Measurements from ENCODE around the gene FBXL7. TPM values are rescaled to one million over a fixed set of nuclear protein-coding genes. Genes with fewer than 3 reads are reported as not detected.

FBXL7 gene
- total and polyA plus RNA-seq, 4 donors = 0.24 to 1.4 (median 1.2) TPM

GRCh38 chr5:15555176-15555575, 55.2 kb downstream of the FBXL7 start:
- H3K36me3 ChIP-seq (ENCODE audit: control insufficient read depth in 4 of 4, insufficient read depth in 3 of 4, low read depth in 1 of 4, low read length in 3 of 4) = no peaks in the 10 kb centered on the region
- WGBS = 96% methylated on average over 5 of the region's 5 CpGs
- no peak for DNase-seq (ENCODE audit: low spot score)

DNA sequence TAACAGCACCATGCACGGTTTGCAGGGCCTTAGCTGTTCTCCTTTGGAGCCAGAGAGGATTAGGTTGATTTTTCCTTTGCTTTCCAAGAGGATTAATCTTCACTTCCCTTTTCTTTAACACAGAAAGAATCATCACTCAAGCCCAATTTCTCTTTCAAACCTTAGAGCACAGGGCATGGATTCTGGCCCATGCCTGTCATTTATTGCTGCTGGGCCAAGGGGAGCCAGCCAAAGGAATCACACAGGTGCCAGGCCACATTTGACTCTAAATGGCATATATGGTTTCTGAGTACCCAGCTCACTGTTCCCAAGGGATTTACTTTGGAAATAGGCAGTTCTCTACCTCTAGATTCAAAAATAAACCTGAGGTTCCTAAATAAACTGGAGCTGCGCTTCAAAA, 58.3 kb downstream of the FBXL7 start:
- H3K27me3 ChIP-seq (ENCODE audit: control insufficient read depth in 4 of 4, insufficient read depth in 4 of 4, low read length in 3 of 4) = no peaks in the 10 kb centered on the region
- no peak overlapping the region for H3K4me3 ChIP-seq (ENCODE audit: low read depth in 1 of 3, low read length in 3 of 3)
- H3K9me3 ChIP-seq (ENCODE audit: control insufficient read depth in 4 of 4, low read length in 3 of 4) = no peaks in the 10 kb centered on the region
- 88% methylated on average over 2 of the region's 2 CpGs for WGBS
- no peaks in the 10 kb centered on the region for H3K4me1 ChIP-seq (ENCODE audit: control insufficient read depth in 4 of 4, insufficient read depth in 4 of 4, low read length in 3 of 4)
- no peak for DNase-seq (ENCODE audit: low spot score)
- no peak overlapping the region for H3K27ac ChIP-seq (ENCODE audit: low read depth in 1 of 2, low read length in 2 of 2)
- no peaks in the 10 kb centered on the region for H3K36me3 ChIP-seq (ENCODE audit: control insufficient read depth in 4 of 4, insufficient read depth in 3 of 4, low read depth in 1 of 4, low read length in 3 of 4)
- H3K9ac ChIP-seq (ENCODE audit: low read depth in 1 of 2, low read length in 2 of 2) = no peak overlapping the region
- TF ChIP-seq GABPA (IDR thresholded peaks at IDR 0.05 in 1 of 2, conservative IDR thresholded peaks at IDR 0.05 in 1 of 2) = no peak

More at GRCh38 chr5:15555176-15555575, 55.2 kb downstream of the FBXL7 start:
- Histone ChIP-seq H3K9ac (ENCODE audit: low read depth in 1 of 2, low read length in 2 of 2) (no peak overlapping the region), H3K9me3 (ENCODE audit: control insufficient read depth in 4 of 4, low read length in 3 of 4) (no peaks in the 10 kb centered on the region), H3K4me3 (ENCODE audit: low read depth in 1 of 3, low read length in 3 of 3) (no peak overlapping the region), H3K27me3 (ENCODE audit: control insufficient read depth in 4 of 4, insufficient read depth in 4 of 4, low read length in 3 of 4) (no peaks in the 10 kb centered on the region), H3K4me1 (ENCODE audit: control insufficient read depth in 4 of 4, insufficient read depth in 4 of 4, low read length in 3 of 4) (no peaks in the 10 kb centered on the region), H3K27ac (ENCODE audit: low read depth in 1 of 2, low read length in 2 of 2) (no peak overlapping the region)
- TF ChIP-seq RAD21 (IDR thresholded peaks at IDR 0.05) = no peak
- no peak for TF ChIP-seq NR2F2 (IDR thresholded peaks at IDR 0.05)
- no peak for TF ChIP-seq JUND (IDR thresholded peaks at IDR 0.05)
- TF ChIP-seq, protein P1, sequence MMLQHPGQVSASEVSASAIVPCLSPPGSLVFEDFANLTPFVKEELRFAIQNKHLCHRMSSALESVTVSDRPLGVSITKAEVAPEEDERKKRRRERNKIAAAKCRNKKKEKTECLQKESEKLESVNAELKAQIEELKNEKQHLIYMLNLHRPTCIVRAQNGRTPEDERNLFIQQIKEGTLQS (IDR thresholded peaks at IDR 0.05) = no peak
- no peak for TF ChIP-seq SP1 (IDR thresholded peaks at IDR 0.05)
- TF ChIP-seq, protein P2, sequence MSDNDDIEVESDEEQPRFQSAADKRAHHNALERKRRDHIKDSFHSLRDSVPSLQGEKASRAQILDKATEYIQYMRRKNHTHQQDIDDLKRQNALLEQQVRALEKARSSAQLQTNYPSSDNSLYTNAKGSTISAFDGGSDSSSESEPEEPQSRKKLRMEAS (IDR thresholded peaks at IDR 0.05) = no peak
- TF ChIP-seq EGR1 (IDR thresholded peaks at IDR 0.05; ENCODE audit: low read depth in 2 of 2) = no peak
- TF ChIP-seq GABPA (IDR thresholded peaks at IDR 0.05 in 1 of 2, conservative IDR thresholded peaks at IDR 0.05 in 1 of 2) = no peak
- TF ChIP-seq TAF1 (conservative IDR thresholded peaks at IDR 0.05) = no peak
- TF ChIP-seq, protein P3, sequence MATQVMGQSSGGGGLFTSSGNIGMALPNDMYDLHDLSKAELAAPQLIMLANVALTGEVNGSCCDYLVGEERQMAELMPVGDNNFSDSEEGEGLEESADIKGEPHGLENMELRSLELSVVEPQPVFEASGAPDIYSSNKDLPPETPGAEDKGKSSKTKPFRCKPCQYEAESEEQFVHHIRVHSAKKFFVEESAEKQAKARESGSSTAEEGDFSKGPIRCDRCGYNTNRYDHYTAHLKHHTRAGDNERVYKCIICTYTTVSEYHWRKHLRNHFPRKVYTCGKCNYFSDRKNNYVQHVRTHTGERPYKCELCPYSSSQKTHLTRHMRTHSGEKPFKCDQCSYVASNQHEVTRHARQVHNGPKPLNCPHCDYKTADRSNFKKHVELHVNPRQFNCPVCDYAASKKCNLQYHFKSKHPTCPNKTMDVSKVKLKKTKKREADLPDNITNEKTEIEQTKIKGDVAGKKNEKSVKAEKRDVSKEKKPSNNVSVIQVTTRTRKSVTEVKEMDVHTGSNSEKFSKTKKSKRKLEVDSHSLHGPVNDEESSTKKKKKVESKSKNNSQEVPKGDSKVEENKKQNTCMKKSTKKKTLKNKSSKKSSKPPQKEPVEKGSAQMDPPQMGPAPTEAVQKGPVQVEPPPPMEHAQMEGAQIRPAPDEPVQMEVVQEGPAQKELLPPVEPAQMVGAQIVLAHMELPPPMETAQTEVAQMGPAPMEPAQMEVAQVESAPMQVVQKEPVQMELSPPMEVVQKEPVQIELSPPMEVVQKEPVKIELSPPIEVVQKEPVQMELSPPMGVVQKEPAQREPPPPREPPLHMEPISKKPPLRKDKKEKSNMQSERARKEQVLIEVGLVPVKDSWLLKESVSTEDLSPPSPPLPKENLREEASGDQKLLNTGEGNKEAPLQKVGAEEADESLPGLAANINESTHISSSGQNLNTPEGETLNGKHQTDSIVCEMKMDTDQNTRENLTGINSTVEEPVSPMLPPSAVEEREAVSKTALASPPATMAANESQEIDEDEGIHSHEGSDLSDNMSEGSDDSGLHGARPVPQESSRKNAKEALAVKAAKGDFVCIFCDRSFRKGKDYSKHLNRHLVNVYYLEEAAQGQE (IDR thresholded peaks at IDR 0.05) = no peak
- TF ChIP-seq, protein P4, sequence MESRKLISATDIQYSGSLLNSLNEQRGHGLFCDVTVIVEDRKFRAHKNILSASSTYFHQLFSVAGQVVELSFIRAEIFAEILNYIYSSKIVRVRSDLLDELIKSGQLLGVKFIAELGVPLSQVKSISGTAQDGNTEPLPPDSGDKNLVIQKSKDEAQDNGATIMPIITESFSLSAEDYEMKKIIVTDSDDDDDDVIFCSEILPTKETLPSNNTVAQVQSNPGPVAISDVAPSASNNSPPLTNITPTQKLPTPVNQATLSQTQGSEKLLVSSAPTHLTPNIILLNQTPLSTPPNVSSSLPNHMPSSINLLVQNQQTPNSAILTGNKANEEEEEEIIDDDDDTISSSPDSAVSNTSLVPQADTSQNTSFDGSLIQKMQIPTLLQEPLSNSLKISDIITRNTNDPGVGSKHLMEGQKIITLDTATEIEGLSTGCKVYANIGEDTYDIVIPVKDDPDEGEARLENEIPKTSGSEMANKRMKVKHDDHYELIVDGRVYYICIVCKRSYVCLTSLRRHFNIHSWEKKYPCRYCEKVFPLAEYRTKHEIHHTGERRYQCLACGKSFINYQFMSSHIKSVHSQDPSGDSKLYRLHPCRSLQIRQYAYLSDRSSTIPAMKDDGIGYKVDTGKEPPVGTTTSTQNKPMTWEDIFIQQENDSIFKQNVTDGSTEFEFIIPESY (IDR thresholded peaks at IDR 0.05) = no peak
- TF ChIP-seq FOXA2 (IDR thresholded peaks at IDR 0.05) = no peak

DNA sequence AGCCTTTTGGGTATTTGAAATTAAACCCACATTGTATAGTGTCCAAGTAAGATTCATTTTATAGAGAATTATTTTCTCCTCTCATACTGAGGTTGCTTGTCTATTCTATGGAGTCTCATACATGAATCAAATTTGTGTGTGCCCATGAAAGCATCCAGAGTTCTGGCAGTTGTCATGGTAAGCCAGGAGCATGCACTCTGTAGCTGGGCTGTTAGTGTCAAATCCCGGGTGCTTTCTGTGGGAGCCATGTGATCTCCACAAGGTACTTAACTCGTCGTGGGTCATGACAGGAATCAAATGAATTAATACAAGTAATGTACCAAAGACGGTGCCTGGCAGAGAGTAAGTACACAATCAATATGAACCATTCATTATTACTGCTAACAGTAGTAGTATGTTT, 58.7 kb downstream of the FBXL7 start:
- no peak overlapping the region for H3K27ac ChIP-seq (ENCODE audit: low read depth in 1 of 2, low read length in 2 of 2)
- H3K4me3 ChIP-seq (ENCODE audit: low read depth in 1 of 3, low read length in 3 of 3) = no peak overlapping the region
- WGBS = 85% methylated on average over 4 of the region's 4 CpGs
- no peaks in the 10 kb centered on the region for H3K4me1 ChIP-seq (ENCODE audit: control insufficient read depth in 4 of 4, insufficient read depth in 4 of 4, low read length in 3 of 4)
- no peak for DNase-seq (ENCODE audit: low spot score)
- H3K9ac ChIP-seq (ENCODE audit: low read depth in 1 of 2, low read length in 2 of 2) = no peak overlapping the region
- H3K36me3 ChIP-seq (ENCODE audit: control insufficient read depth in 4 of 4, insufficient read depth in 3 of 4, low read depth in 1 of 4, low read length in 3 of 4) = no peaks in the 10 kb centered on the region
- no peaks in the 10 kb centered on the region for H3K27me3 ChIP-seq (ENCODE audit: control insufficient read depth in 4 of 4, insufficient read depth in 4 of 4, low read length in 3 of 4)
- H3K9me3 ChIP-seq (ENCODE audit: control insufficient read depth in 4 of 4, low read length in 3 of 4) = no peaks in the 10 kb centered on the region
- no peak for TF ChIP-seq HNF4G (IDR thresholded peaks at IDR 0.05)
- no peak for TF ChIP-seq TAF1 (conservative IDR thresholded peaks at IDR 0.05)
- TF ChIP-seq, protein P1 (IDR thresholded peaks at IDR 0.05) = no peak
- TF ChIP-seq, protein P2 (IDR thresholded peaks at IDR 0.05) = no peak
- TF ChIP-seq, protein P4 (IDR thresholded peaks at IDR 0.05) = no peak
- TF ChIP-seq YY1 (IDR thresholded peaks at IDR 0.05) = no peak
- TF ChIP-seq JUND (IDR thresholded peaks at IDR 0.05) = no peak
- TF ChIP-seq HNF4A (conservative IDR thresholded peaks at IDR 0.05) = no peak
- TF ChIP-seq EGR1 (IDR thresholded peaks at IDR 0.05; ENCODE audit: low read depth in 2 of 2) = no peak
- TF ChIP-seq NR2F2 (IDR thresholded peaks at IDR 0.05) = no peak

All from liver (tissue), 9 donors.